NCI-H128 (cell line): ENCODE results near the gene ST6GALNAC1.

Source experiments
- DNase-seq: peaks from one replicate; lab custom pipeline; 2025; ENCODE audit not compliant: unreplicated experiment; lab: John Stamatoyannopoulos, UW

The ST6GALNAC1 gene

GRCh38 chr17:76643553-76644148, at the start of gene ST6GALNAC1:
Gene ST6GALNAC1, minus strand, starts transcription at chr17:76643757. Its CDS starts 119 bp downstream, at chr17:76643638.
- DNase-seq = no peak

GRCh38 chr17:76691379-76692191, 48.0 kb upstream of the ST6GALNAC1 start:
- DNase-seq = no peak

GRCh38 chr17:76690596-76691280, 47.2 kb upstream of the ST6GALNAC1 start:
- no peak for DNase-seq

GRCh38 chr17:76689859-76690258, 46.3 kb upstream of the ST6GALNAC1 start:
- no peak for DNase-seq

- no peak for DNase-seq
Observed at GRCh38 chr17:76688165-76688622, 44.6 kb upstream of the ST6GALNAC1 start.

GRCh38 chr17:76687298-76688164, 44.0 kb upstream of the ST6GALNAC1 start:
- no peak for DNase-seq

- DNase-seq = no peak
Observed at GRCh38 chr17:76686538-76687297, 43.2 kb upstream of the ST6GALNAC1 start.

GRCh38 chr17:76685846-76686245, 42.3 kb upstream of the ST6GALNAC1 start:
- no peak for DNase-seq

- no peak for DNase-seq
Observed at GRCh38 chr17:76685366-76685765, 41.8 kb upstream of the ST6GALNAC1 start.

GRCh38 chr17:76684756-76685155, 41.2 kb upstream of the ST6GALNAC1 start:
- DNase-seq = no peak

- DNase-seq = no peak
Observed at GRCh38 chr17:76683921-76684745, 40.6 kb upstream of the ST6GALNAC1 start.

GRCh38 chr17:76683011-76683755, 39.6 kb upstream of the ST6GALNAC1 start:
- DNase-seq = no peak

GRCh38 chr17:76682296-76682695, 38.7 kb upstream of the ST6GALNAC1 start:
- DNase-seq = no peak

GRCh38 chr17:76681222-76682137, 37.9 kb upstream of the ST6GALNAC1 start:
- no peak for DNase-seq

GRCh38 chr17:76679239-76679638, 35.7 kb upstream of the ST6GALNAC1 start:
- DNase-seq = no peak

GRCh38 chr17:76678330-76678729, 34.8 kb upstream of the ST6GALNAC1 start:
- DNase-seq = no peak

- DNase-seq = no peak
Observed at GRCh38 chr17:76677406-76677805, 33.8 kb upstream of the ST6GALNAC1 start.

- no peak for DNase-seq
Observed at GRCh38 chr17:76676629-76677028, 33.1 kb upstream of the ST6GALNAC1 start.
